Lower leg skin (tissue), 3 donors: ENCODE measurements around the gene MUC6.

Experiments used
- CTCF ChIP-seq, 3 donors: fragments of 450-650 bp; IDR thresholded peaks; one replicate each; pipeline ENCODE4 v1.5.1; 2016; ENCODE audit warnings: antibody characterized with exemption in 3 of 3, mild to moderate bottlenecking in 3 of 3, moderate library complexity in 2 of 3
- POLR2A ChIP-seq, 2 donors: fragments of 450-650 bp; IDR thresholded peaks; one replicate each; pipeline ENCODE4 v1.6.1; 2016 to 2017; ENCODE audit warnings: antibody characterized with exemption in 2 of 2, mild to moderate bottlenecking in 1 of 2, moderate library complexity in 1 of 2

- no peak for TF ChIP-seq CTCF (IDR thresholded peaks at IDR 0.05)
- no peak for TF ChIP-seq POLR2A (IDR thresholded peaks at IDR 0.05)
Observed at GRCh38 chr11:1020211-1020905, 16.2 kb downstream of the MUC6 start.
